PC-9 (cell line): ENCODE results near the gene COL4A1. TPM values are rescaled to one million over a fixed set of nuclear protein-coding genes. Genes with fewer than 3 reads are reported as not detected.

Experiments
- BruUV-seq: library from RNA; stranded (reverse); fragments of 400-500 nt; replicated peaks from 2 replicates; lab custom pipeline; 2021; lab: Mats Ljungman, UMichigan
- CTCF ChIA-PET: fragments of 300-600 bp; sonication (Branson Sonifier 250); formaldehyde crosslinking; loops from one replicate; lab custom pipeline; 2022; ENCODE audit warnings: antibody characterized with exemption; lab: Charles Lee
- POLR2A ChIA-PET: fragments of 300-600 bp; sonication (Branson Sonifier 250); formaldehyde crosslinking; loops from one replicate; lab custom pipeline; 2022; ENCODE audit warnings: antibody characterized with exemption; ENCODE audit not compliant: unreplicated experiment; lab: Charles Lee
- DNase-seq, 2 experiments: peaks; one replicate each; pipeline versions ENCODE4 v3.0.0 to v3.0.0-alpha.2; 2015 to 2022; ENCODE audit warnings: mixed read lengths in 1 of 2
- H2AFZ ChIP-seq: fragments of 200-600 bp; sonication (generic); 2 replicates; pipeline ENCODE4 v1.8.1; 2017; ENCODE audit warnings: antibody characterized with exemption
- H3F3A ChIP-seq: fragments of 200-600 bp; sonication (generic); 2 replicates; pipeline ENCODE4 v1.8.1; 2017; ENCODE audit warnings: antibody characterized with exemption, mild to moderate bottlenecking, low read depth; ENCODE audit not compliant: insufficient read depth
- H3K27ac ChIP-seq: fragments of 200-600 bp; sonication (generic); 2 replicates; pipeline ENCODE4 v1.6.1; 2016; ENCODE audit warnings: mixed run types
- H3K27me3 ChIP-seq: fragments of 200-600 bp; sonication (generic); 2 replicates; pipeline ENCODE4 v1.6.1; 2016; ENCODE audit warnings: low read depth, mixed run types; ENCODE audit not compliant: insufficient read depth
- H3K36me3 ChIP-seq: fragments of 200-600 bp; sonication (generic); 2 replicates; pipeline ENCODE4 v1.6.1; 2016; ENCODE audit warnings: low read depth, mixed run types
- H3K4me1 ChIP-seq: fragments of 200-600 bp; sonication (generic); replicated peaks from 2 replicates; pipeline ENCODE4 v1.6.1; 2016; ENCODE audit warnings: mixed run types; ENCODE audit not compliant: insufficient read depth
- H3K4me2 ChIP-seq: fragments of 200-600 bp; sonication (generic); 2 replicates; pipeline ENCODE4 v1.6.1; 2017; ENCODE audit warnings: mixed run types
- H3K4me3 ChIP-seq: fragments of 200-600 bp; sonication (generic); 2 replicates; pipeline ENCODE4 v1.6.1; 2016; ENCODE audit warnings: mixed run types
- H3K79me2 ChIP-seq: fragments of 200-600 bp; sonication (generic); 2 replicates; pipeline ENCODE4 v1.6.1; 2017; ENCODE audit warnings: low read depth, mixed run types
- H3K9me2 ChIP-seq: fragments of 200-600 bp; sonication (generic); 2 replicates; pipeline ENCODE4 v1.8.1; 2017; ENCODE audit warnings: mild to moderate bottlenecking; ENCODE audit not compliant: insufficient read depth
- H3K9me3 ChIP-seq: fragments of 200-600 bp; sonication (generic); 2 replicates; pipeline ENCODE4 v1.8.1; 2016; ENCODE audit warnings: low read depth; ENCODE audit not compliant: insufficient read depth
- H4K20me1 ChIP-seq: fragments of 200-600 bp; sonication (generic); 2 replicates; pipeline ENCODE4 v1.8.1; 2017; ENCODE audit not compliant: insufficient read depth
- CTCF ChIP-seq: fragments of 200-600 bp; sonication (generic); conservative IDR thresholded peaks from 2 replicates; pipeline ENCODE4 v1.6.1; 2017; ENCODE audit warnings: mixed run types, antibody characterized with exemption, mild to moderate bottlenecking, moderate library complexity
- EZH2 ChIP-seq: fragments of 200-600 bp; sonication (generic); IDR thresholded peaks from 2 replicates; pipeline ENCODE4 v1.8.0; 2017; ENCODE audit warnings: antibody characterized with exemption, low read depth
- intact Hi-C: fragments of 100-400 bp; cut with micrococcal nuclease; formaldehyde crosslinking; loops from one replicate; pipeline ENCODE4 v1.10.0; 2022; ENCODE audit not compliant: unreplicated experiment
- total RNA-seq: library from RNA; stranded (reverse); gene quantifications from 2 replicates; pipeline ENCODE4 v1.2.3, GENCODE V29; 2021

The COL4A1 gene
- total RNA-seq, 1 experiment from 2014 or later = 24.5 TPM

- BruUV-seq = no TSS peak
- ChIA-PET POLR2A (no interaction called here), CTCF (no interaction called here)
- no peak overlapping the region for H3K27ac ChIP-seq
- H3K9me2 ChIP-seq = no peaks in the 10 kb centered on the region
- H3K36me3 ChIP-seq = no peaks in the 10 kb centered on the region
- H2AFZ ChIP-seq = peak overlapping the region; percentile 2; the same call in 1 of the 2 replicates
- H4K20me1 ChIP-seq = no peaks in the 10 kb centered on the region
- no peaks in the 10 kb centered on the region for H3F3A ChIP-seq
- no peaks in the 10 kb centered on the region for H3K79me2 ChIP-seq
- peaks cover 23% of the 10 kb centered on the region for H3K4me1 ChIP-seq
- no peak for DNase-seq
- peaks cover 4% of the 10 kb centered on the region; the same call in 1 of the 2 replicates for H3K9me3 ChIP-seq
- no peaks in the 10 kb centered on the region for H3K27me3 ChIP-seq
- H3K4me2 ChIP-seq = no peak overlapping the region
- no peak for TF ChIP-seq CTCF
- TF ChIP-seq EZH2 = no peak
- H3K4me3 ChIP-seq = no peak overlapping the region
- intact Hi-C loops = no loop called here
Measured at GRCh38 chr13:110279684-110280083, 27.3 kb downstream of the COL4A1 start.

- Histone ChIP-seq H3K4me1 (peaks cover 23% of the 10 kb centered on the region), H3K9me3 (peaks cover 4% of the 10 kb centered on the region; the same call in 1 of the 2 replicates), H4K20me1 (no peaks in the 10 kb centered on the region), H3K4me3 (no peak overlapping the region), H3K9me2 (no peaks in the 10 kb centered on the region), H3K79me2 (no peaks in the 10 kb centered on the region), H2AFZ (no peak overlapping the region), H3K4me2 (no peak overlapping the region), H3K27ac (no peak overlapping the region), H3F3A (no peaks in the 10 kb centered on the region), H3K27me3 (no peaks in the 10 kb centered on the region), H3K36me3 (no peaks in the 10 kb centered on the region)
- intact Hi-C loops = no loop called here
- TF ChIP-seq CTCF = no peak
- no peak for TF ChIP-seq EZH2
- ChIA-PET CTCF (no interaction called here), POLR2A (interaction anchor here (0.6 kb wide), 1 partner anchor 1117 kb away, joined by 4 read pairs; no protein-coding TSS in a partner anchor)
- BruUV-seq = no TSS peak
- DNase-seq = no peak
Measured at GRCh38 chr13:110278859-110279258, 28.1 kb downstream of the COL4A1 start.

- Histone ChIP-seq H3K27me3 (no peaks in the 10 kb centered on the region), H3K9me3 (peaks cover 4% of the 10 kb centered on the region; the same call in 1 of the 2 replicates), H4K20me1 (no peaks in the 10 kb centered on the region), H3K4me1 (peaks cover 23% of the 10 kb centered on the region), H3K79me2 (no peaks in the 10 kb centered on the region), H3K9me2 (no peaks in the 10 kb centered on the region), H3K4me2 (peak overlapping the region; percentile 23), H2AFZ (no peak overlapping the region), H3F3A (no peaks in the 10 kb centered on the region), H3K4me3 (no peak overlapping the region), H3K36me3 (no peaks in the 10 kb centered on the region), H3K27ac (no peak overlapping the region; the same call in 1 of the 2 replicates)
- DNase-seq = no peak
- BruUV-seq = no TSS peak
- TF ChIP-seq CTCF (no peak), EZH2 (no peak)
- POLR2A ChIA-PET = no interaction called here
- CTCF ChIA-PET = no interaction called here
- intact Hi-C loops = no loop called here
Measured at GRCh38 chr13:110277357-110277975, 29.5 kb downstream of the COL4A1 start.
